GM23338 (cell line): ENCODE data around the gene LRWD1. TPM values are rescaled to one million over a fixed set of nuclear protein-coding genes. Genes with fewer than 3 reads are reported as not detected.
"Not testable (repeated sequence)": the region's sequence is repeated elsewhere in the genome, so short reads cannot be mapped to it uniquely, and the experiment has no call there.

Experiments used
- ATAC-seq: fragments of 200-7000 bp; cut with Tn5 transposase; 3 replicates; pipeline ENCODE4 v1.9.1; 2020
- DNase-seq: peaks from one replicate; pipeline ENCODE4 v3.0.0-alpha.2; 2015; ENCODE audit warnings: low spot score
- H2AFZ ChIP-seq: fragments of 200-600 bp; sonication (generic); 2 replicates; pipeline ENCODE4 v1.8.0; 2016; ENCODE audit warnings: antibody characterized with exemption, mild to moderate bottlenecking, moderate library complexity
- H3F3A ChIP-seq: fragments of 200-600 bp; sonication (generic); replicated peaks from 2 replicates; pipeline ENCODE4 v1.8.0; 2017; ENCODE audit warnings: antibody characterized with exemption, mixed run types, low read depth
- H3K27ac ChIP-seq: fragments of 200-600 bp; sonication (generic); 2 replicates; pipeline ENCODE4 v1.6.1; 2016; ENCODE audit warnings: low read depth
- H3K27me3 ChIP-seq: fragments of 200-600 bp; sonication (generic); 2 replicates; pipeline ENCODE4 v1.8.0; 2016; ENCODE audit warnings: mild to moderate bottlenecking, mixed run types, moderate library complexity; ENCODE audit not compliant: insufficient read depth
- H3K36me3 ChIP-seq: fragments of 200-600 bp; sonication (generic); 2 replicates; pipeline ENCODE4 v1.8.0; 2016; ENCODE audit warnings: mild to moderate bottlenecking; ENCODE audit not compliant: insufficient read depth
- H3K4me1 ChIP-seq: fragments of 200-600 bp; sonication (generic); 2 replicates; pipeline ENCODE4 v1.8.0; 2016; ENCODE audit warnings: mild to moderate bottlenecking, moderate library complexity; ENCODE audit not compliant: insufficient read depth
- H3K4me2 ChIP-seq: fragments of 200-600 bp; sonication (generic); 2 replicates; pipeline ENCODE4 v1.7.1; 2017; ENCODE audit warnings: mixed run types
- H3K4me3 ChIP-seq: fragments of 200-600 bp; sonication (generic); 2 replicates; pipeline ENCODE4 v1.6.1; 2016; ENCODE audit warnings: mixed run types
- H3K79me2 ChIP-seq: fragments of 200-600 bp; sonication (generic); replicated peaks from 2 replicates; pipeline ENCODE4 v1.8.0; 2017; ENCODE audit warnings: mild to moderate bottlenecking; ENCODE audit not compliant: insufficient read depth
- H3K9me2 ChIP-seq: fragments of 200-600 bp; sonication (generic); 2 replicates; pipeline ENCODE4 v1.8.0; 2017; ENCODE audit not compliant: insufficient read depth
- H4K20me1 ChIP-seq: fragments of 200-600 bp; sonication (generic); replicated peaks from 2 replicates; pipeline ENCODE4 v1.8.0; 2017; ENCODE audit warnings: mild to moderate bottlenecking; ENCODE audit not compliant: insufficient read depth
- H3K27ac Mint-ChIP-seq: 2 replicates; pipeline ENCODE4 v1.8.0; 2020; ENCODE audit warnings: inconsistent platforms, mild to moderate bottlenecking, moderate library complexity, mixed read lengths
- H3K27me3 Mint-ChIP-seq: 3 replicates; pipeline ENCODE4 v1.8.0; 2022; ENCODE audit warnings: low read depth, mild to moderate bottlenecking, moderate library complexity, mixed read lengths, inconsistent platforms; ENCODE audit not compliant: insufficient read depth, poor library complexity
- H3K36me3 Mint-ChIP-seq: 3 replicates; pipeline ENCODE4 v1.8.0; 2021; ENCODE audit warnings: low read depth, mild to moderate bottlenecking, inconsistent platforms, moderate library complexity, mixed read lengths
- H3K4me1 Mint-ChIP-seq: 3 replicates; pipeline ENCODE4 v1.8.0; 2020; ENCODE audit warnings: mild to moderate bottlenecking, inconsistent platforms, mixed read lengths
- H3K4me3 Mint-ChIP-seq: 3 replicates; pipeline ENCODE4 v1.8.0; 2021; ENCODE audit warnings: moderate library complexity, mild to moderate bottlenecking, inconsistent platforms, mixed read lengths
- H3K9me3 Mint-ChIP-seq: 3 replicates; pipeline ENCODE4 v1.8.0; 2020; ENCODE audit warnings: moderate library complexity, mild to moderate bottlenecking, inconsistent platforms, mixed read lengths
- polyA plus RNA-seq: library from polyadenylated mRNA; unstranded; fragments of >200 nt; fragmentation: Nextera tagmentation; extraction: Ambion mirVana; gene quantifications from 2 replicates; pipeline ENCODE4 v1.2.1, GENCODE V29; 2016
- total RNA-seq: library from RNA; depleted of rRNA; stranded (reverse); fragments of >200 nt; shearing (Covaris generic); gene quantifications from 2 replicates; pipeline ENCODE4 v1.2.3, GENCODE V29; 2014

LRWD1 gene
- total and polyA plus RNA-seq, 2 experiments from 2014 or later: 24.0 to 55.2 TPM

DNA sequence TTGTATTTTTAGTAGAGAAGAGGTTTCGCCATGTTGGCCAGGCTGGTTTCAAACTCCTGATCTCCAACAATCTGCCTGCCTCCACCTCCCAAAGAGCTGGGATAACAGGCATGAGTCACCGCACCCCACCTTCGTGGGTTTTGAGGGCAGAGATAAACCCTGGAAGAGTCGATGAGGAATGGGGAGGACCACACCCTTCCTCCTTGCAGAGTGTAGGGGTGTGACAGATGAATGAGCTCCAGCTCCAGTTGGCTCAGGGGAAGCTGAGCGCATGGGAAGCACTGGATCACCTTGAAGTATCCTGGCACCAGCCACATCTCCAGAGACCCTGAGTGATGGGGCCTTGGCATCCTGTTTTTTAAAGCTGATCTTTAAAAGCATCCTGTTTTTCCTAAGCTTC lies 19.5 kb downstream of the LRWD1 start:
- not testable (repeated sequence) for H3K27me3 Mint-ChIP-seq, H3K4me3 Mint-ChIP-seq, H3K36me3 Mint-ChIP-seq

DNA sequence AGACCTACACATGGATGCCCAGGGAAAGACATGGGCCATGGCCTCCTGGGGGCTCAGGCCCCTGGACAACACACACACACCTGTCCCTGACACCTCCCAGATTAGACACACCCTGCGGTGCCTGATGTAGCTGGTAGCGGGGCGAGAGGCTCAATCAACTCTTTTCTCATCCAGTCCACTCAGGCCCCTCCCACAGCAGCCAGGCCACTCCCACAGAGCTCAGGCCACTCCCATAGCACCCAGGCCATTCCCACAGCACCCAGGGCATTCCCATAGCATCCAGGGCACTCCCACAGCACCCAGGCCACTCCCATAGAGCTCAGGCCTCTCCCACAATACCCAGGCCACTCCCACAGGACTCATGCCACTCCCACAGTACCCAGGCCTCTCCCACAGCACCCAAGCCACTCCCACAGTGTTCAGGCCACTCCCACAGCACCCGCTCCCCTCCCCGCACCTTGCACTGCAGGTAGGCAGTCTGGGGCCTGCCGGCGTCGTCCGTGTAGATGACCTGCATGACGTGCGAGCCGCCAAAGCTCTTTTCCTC lies 25.8 kb downstream of the LRWD1 start:
- not testable (repeated sequence) for DNase-seq, H3K9me2 ChIP-seq

More for the DNA sequence above, 19.5 kb downstream of the LRWD1 start:
- H3K36me3 ChIP-seq, H3K4me3 ChIP-seq, H3K4me2 ChIP-seq, H2AFZ ChIP-seq, H3K4me1 ChIP-seq, DNase-seq, H3K79me2 ChIP-seq, H4K20me1 ChIP-seq, H3F3A ChIP-seq, ATAC-seq, H3K27ac Mint-ChIP-seq, H3K9me2 ChIP-seq, H3K9me3 Mint-ChIP-seq, H3K4me1 Mint-ChIP-seq, H3K27ac ChIP-seq, H3K27me3 ChIP-seq: not testable (repeated sequence)

DNA sequence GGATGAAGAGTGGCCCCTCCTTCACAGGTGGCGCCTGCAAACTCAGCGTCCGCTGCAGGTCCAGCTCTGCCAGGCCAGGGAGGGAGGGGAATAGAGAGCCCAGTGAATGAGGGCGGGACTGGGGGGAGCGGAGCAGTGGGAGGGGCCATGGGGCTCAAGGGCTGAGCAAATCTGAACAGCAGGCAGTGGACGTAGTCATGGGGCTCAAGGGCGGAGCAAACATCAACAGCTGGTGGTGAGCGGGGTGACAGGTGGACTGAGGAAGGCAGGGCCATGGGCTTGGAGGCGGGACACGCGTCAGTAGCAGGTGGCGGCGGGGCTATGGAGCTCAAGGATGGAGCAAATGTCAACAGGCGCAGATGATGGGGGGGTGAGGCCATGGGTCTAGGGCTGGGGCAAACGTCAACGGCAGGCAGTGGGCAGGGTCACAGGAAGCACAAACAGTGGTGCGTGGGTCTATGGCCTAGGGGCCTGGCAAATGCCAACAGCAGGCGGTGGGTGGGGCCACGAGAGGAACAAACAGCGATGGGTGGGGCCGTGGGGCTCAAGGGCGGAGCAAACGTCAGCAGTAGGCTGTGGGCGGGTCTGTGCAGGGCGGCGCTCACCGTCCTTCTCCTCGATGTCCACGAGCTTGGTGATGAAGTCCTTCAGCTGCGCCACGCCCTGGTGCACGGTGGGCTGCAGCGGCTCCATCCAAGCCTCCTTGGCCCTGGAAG lies 28.6 kb downstream of the LRWD1 start:
- not testable (repeated sequence) for H3K36me3 ChIP-seq, H3K4me1 ChIP-seq, H4K20me1 ChIP-seq, H3K9me2 ChIP-seq, H3K4me3 Mint-ChIP-seq, H2AFZ ChIP-seq, DNase-seq, H3K4me1 Mint-ChIP-seq, H3K4me3 ChIP-seq, H3K4me2 ChIP-seq, H3K79me2 ChIP-seq, H3K9me3 Mint-ChIP-seq, H3K27ac Mint-ChIP-seq, H3K27me3 Mint-ChIP-seq, H3F3A ChIP-seq, H3K36me3 Mint-ChIP-seq, H3K27ac ChIP-seq, H3K27me3 ChIP-seq
- peak; percentile 44 for ATAC-seq

More for the DNA sequence above, 25.8 kb downstream of the LRWD1 start:
- not testable (repeated sequence) for H3K9me3 Mint-ChIP-seq, H3K27ac Mint-ChIP-seq, H3K36me3 Mint-ChIP-seq, H2AFZ ChIP-seq, H3K4me3 ChIP-seq, H3K4me2 ChIP-seq, H3K4me3 Mint-ChIP-seq, H4K20me1 ChIP-seq, H3K79me2 ChIP-seq, H3K27ac ChIP-seq, H3K4me1 ChIP-seq, H3K4me1 Mint-ChIP-seq, H3K27me3 Mint-ChIP-seq, H3F3A ChIP-seq, H3K36me3 ChIP-seq, H3K27me3 ChIP-seq
- ATAC-seq: peak; percentile 84

DNA sequence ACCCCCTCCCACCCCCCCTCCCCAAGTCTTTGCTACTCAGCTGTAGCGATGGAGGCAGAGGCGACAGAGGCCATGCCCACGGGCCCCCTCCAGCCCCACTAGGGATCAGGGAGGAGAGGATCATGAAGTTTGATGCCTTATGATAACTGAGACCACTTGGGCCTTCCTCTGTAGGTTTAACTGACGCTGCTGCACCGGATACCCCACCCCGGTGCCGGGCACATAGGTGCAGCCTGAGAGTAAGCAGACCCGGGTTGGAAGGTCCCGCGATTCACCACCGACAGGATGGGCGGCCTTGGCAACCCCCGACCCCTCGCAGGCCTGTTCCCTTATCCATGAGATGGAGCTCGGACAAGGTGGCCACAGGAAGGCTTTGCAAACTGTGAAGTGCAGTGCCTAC lies 29.2 kb downstream of the LRWD1 start:
- H2AFZ ChIP-seq, H3K9me3 Mint-ChIP-seq, H3K4me3 ChIP-seq, H3K79me2 ChIP-seq, H3K36me3 Mint-ChIP-seq, H3F3A ChIP-seq, H3K27ac Mint-ChIP-seq, H3K27ac ChIP-seq, H3K36me3 ChIP-seq, H4K20me1 ChIP-seq, H3K9me2 ChIP-seq, H3K27me3 ChIP-seq, H3K27me3 Mint-ChIP-seq, H3K4me1 ChIP-seq, H3K4me2 ChIP-seq, ATAC-seq, DNase-seq, H3K4me3 Mint-ChIP-seq, H3K4me1 Mint-ChIP-seq: not testable (repeated sequence)

DNA sequence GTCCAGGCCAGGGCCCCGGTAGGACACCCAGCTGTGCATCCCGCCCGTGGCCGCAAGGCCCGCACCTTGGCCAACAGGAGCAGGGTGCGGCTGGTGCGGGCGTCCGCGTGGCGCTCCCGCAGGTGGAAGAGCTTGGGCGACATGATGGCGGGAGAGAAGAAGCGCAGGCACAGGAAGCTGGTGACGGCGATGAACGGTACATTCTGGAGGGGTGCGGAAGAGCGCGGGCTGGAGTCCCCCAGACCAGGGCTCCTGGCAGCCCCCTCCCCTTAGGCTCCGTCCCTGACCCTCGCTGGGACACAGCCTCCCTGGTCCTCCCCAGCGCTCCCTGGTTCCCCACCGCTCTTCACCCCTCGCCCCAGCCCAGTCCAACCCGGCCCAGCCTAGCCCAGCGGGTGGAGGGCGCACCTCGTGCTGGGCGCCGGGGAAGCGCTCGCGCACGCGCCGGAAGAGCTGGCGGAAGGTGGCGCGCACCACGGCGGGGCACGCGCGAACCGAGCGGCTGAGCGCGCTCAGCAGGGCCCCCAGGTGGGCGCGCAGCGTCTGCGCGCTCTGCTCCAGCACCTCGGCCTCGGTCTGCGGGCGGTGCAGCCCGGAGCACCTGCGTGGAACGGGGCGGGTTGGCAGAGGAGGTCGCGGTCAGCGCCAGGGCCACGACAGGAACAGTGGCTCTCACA lies 29.8 kb downstream of the LRWD1 start:
- not testable (repeated sequence) for H3K4me1 ChIP-seq, DNase-seq, H3K4me3 Mint-ChIP-seq, H3K27me3 ChIP-seq, H3K36me3 ChIP-seq, H2AFZ ChIP-seq, H3K4me3 ChIP-seq, H3K4me2 ChIP-seq, H3K9me2 ChIP-seq, H3K27me3 Mint-ChIP-seq, H3F3A ChIP-seq, H3K27ac Mint-ChIP-seq, H3K4me1 Mint-ChIP-seq, H4K20me1 ChIP-seq, H3K9me3 Mint-ChIP-seq, H3K36me3 Mint-ChIP-seq, H3K79me2 ChIP-seq, H3K27ac ChIP-seq
- peak; percentile 32 for ATAC-seq

DNA sequence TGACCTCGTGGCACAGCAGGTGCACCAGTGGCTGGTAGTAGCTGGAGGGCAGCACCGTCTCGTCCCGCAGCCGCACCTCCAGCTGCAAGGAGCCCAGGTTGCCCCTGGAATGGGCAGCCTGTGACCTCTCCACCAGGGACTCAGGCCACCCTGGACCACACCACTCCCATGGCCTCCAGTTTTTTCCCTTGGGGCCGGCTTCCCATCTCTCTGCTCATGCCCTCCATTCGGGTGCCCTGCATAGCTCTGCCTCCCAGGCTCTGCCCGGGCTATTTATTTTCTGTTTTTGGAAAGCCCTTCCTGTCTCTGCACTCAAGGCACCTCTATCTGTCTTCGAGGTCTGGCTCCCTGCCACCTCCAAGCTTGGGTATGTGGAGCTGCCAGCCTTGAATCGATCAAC lies 32.1 kb downstream of the LRWD1 start:
- H3K4me1 Mint-ChIP-seq, H3K36me3 ChIP-seq, ATAC-seq, H4K20me1 ChIP-seq, H3K4me1 ChIP-seq, H3K36me3 Mint-ChIP-seq, H3K9me2 ChIP-seq, H2AFZ ChIP-seq, H3K27me3 ChIP-seq, H3K27ac ChIP-seq, DNase-seq, H3K79me2 ChIP-seq, H3K27me3 Mint-ChIP-seq, H3K27ac Mint-ChIP-seq, H3K4me2 ChIP-seq, H3F3A ChIP-seq, H3K4me3 Mint-ChIP-seq, H3K9me3 Mint-ChIP-seq, H3K4me3 ChIP-seq: not testable (repeated sequence)
